ENCODE measurements around the gene DTNA.
"Not testable (repeated sequence)": the region's sequence is repeated elsewhere in the genome, so short reads cannot be mapped to it uniquely, and the experiment has no call there.

DTNA gene

DNA sequence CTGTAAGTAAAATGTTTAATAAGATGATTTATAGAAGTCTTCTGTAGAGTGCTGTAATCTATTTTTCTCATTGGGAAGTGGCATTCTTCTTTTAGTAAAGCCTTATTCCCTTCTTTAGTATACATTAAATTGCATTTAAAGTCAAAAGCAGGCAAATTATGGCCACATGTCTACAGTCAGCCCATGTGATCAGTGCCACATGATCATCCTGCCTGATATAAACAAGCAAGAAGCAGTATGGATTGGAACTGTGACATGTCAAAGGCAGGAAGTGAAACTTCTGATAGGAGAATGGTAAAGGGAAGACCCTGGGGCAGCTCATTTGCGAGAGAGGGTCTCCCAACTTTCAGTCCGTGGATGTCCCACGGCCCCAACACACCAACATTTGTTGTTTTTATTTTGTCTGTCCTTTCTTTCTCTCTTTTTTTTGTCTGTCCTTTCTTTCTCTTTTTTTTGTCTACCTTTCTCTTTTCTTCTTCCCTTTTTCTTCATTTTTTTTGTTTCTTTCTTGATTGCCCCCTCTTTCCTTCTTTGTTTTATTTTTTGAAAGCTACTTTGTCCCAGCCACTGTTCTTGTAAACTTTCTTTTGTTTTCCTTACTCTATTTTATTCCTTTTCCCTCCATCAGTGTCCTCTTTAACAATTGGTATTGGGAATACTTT lies 154.9 kb downstream of the DTNA start:
- DNase-seq = no peak

DNA sequence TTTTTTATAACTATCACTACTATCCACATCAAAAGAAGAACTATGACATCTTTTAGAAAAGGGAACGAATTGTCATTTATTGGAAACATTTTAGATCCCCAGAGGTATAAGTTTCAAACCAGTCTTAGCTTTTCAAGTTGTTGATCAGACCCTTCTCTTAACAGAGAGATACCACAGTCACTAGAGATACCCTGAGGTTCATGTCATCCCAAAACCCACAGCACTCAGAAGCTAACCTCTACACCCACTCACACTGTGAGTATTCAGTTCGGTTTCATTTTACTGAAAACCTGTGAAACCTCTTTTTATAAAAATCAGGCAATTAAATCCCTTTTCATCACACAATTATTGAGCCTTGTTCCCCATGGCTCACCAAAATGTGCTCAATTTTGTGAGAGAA lies 156.2 kb downstream of the DTNA start:
- no peak for DNase-seq

DNA sequence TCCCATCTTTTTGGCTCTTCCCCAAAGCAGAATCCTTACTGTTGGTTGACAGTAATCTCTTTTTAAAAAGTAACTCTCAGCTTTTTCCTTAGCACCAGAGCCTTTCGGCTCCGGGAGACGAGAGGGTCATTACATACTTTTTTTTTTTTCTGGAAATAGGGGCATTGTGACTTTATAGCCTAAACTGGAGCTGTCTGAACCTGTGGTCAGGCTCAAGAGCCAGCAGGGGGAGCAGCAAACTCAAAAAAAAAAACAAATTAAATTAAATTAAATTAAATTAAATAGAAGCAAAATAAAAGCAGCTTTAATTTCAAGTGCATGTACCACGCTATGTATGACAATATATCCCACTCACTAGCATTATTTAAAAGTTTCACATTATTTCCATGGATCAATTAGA lies 156.6 kb downstream of the DTNA start:
- peak; percentile 17 for DNase-seq

DNA sequence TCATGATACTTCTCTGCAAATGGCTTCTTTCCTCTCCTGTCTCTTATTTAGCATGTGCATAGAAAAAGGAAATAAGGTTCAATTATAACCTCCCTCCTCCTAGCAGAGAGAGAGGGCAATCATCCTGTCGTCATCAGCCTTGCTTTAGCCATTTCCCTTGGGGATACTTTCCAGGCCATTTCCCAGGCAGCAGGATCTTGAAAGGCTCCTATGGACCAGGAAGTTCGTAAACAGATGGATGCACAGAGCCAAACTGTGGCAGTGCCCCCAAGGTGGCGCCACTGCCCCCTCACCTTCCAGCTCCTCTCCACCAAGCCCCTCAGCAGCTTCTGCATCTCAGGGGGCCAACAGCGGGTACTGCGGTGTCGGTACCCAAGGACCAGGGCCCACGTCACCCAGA lies 157.4 kb downstream of the DTNA start:
- peak; percentile 25 for DNase-seq

DNA sequence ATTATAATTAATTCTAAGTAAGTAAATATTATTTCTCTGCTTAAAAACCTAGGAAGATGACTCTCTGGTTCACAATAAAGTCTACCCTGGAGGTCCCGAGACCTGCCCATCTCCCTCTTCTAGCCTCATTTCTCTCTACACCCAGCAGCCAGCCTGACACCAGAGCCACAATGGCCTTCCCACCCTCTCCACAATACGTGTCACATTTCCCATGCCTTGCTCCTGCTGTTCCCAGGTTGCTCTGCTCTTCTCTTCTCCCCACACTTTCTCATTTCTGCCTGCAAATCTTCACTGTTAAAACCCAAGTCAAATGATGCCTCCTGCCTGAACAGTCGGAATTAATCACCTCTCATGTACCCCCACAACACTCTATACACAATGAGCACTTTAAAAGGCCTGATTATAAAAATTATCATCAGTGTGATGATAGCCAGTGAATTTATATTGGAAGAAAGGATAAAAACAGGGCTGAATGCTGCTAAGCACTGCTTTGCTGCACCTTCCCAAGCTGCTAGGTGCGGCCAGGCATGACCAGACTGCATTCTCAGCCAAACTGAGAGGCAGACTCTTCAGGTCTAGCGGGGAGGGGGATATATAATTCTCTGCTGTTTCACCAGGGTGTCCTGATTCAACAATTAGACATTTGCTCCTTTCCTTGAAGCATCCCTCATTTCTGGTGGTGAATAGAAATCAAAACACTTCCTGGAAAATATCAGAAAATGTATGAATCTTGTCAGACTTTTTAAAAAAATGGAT lies 160.6 kb downstream of the DTNA start:
- DNase-seq = no peak

DNA sequence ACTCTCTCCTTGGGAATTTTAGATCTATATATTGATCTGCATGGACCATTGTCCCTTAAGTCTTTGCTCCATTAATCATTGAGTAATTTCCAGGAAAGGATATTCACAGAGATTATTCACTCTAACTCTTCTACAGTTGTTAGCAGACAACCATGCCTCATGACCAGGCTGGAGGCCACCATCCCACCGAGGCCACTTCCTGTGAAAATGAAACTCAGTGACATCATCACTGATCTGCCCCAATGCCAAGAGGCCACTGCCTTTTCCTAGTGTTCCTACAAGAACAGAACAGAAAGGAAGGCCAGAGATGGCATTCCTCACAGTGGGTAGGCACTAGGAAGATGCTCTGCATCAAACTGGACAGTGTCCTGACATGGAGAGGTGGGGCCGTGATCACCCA lies 161.3 kb downstream of the DTNA start:
- DNase-seq = peak; percentile 39

DNA sequence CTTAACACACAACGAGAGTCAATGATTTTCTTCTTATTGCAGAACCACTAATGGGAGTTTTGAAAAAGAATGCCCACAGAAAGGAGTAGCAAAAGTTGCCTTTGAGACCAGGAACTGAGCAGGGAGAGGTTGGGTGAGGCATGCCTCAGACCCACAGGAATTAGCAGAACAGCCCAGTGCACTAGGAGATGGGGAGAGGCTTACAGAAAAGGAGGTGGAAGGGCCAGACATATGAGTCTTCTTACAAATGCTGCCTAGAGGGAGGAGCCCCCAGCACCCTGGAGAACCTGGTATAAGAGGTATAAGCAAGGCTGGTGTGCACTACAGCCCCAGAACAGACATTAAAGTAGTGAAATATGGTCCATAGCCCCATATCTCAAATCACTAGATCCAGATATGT lies 162.0 kb downstream of the DTNA start:
- DNase-seq = no peak

DNA sequence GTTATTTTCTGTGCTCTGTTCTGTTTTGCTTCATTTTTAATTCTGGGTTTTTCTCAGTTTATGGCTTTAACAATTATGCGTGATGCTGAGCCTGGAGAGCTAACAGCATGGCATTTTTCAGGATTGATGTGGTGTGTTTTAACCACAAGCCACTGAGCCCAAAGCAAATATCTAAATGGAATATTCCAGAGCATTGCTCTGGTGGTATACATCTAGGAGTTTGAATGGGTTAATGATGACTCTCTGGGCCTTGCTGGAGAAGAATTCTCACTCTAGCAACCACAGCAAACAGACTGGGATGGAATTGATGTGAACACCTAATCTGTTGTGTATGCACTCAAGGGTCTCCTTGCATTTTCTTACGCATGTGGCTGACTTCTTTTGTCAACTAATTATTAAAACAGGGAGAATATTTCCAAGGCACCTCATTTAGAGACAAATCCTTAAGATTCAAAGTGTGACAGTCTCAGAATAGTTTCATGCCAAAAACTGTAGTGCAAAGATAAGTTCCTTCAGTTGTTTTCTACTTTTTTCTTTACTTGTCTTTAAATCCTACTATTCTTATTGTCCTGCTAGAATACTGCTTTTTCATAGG lies 164.0 kb downstream of the DTNA start:
- no peak for DNase-seq

DNA sequence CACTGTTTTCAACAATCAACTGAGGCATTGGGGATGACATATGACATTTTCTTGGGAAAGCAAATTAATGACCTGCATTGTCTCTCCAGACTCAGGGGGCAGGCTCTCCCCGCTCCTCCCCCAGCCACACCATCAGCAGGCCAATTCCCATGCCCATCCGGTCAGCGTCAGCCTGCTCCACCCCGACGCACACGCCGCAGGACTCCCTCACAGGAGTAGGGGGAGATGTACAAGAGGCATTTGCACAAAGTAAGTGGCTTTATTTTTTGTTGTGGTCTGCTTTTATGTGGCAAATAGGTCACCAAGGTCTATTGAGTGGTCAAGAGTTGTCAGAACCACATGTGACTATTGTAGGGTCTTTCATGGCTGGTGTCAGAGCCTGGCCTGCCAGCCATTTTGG lies 165.1 kb downstream of the DTNA start:
- no peak for DNase-seq

DNA sequence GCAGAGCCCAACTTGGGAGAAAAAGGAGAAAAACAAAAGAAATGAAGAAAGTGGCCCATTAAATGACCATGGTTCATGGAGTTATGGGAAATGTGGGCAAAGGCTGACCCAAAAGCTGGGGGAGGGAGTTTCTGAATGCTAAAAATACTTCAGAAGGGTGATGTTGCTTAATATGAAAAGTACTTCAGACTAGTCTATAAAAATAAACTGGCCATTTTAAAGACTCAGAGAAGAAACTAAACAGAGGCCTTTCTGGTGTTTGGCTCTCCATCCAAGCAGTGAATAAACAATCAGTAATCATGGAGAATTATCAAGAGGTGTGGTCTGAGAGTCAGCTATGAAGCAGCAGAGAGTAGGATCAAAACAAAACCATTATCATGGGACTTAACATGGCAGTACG lies 170.3 kb downstream of the DTNA start:
- DNase-seq = no peak

DNA sequence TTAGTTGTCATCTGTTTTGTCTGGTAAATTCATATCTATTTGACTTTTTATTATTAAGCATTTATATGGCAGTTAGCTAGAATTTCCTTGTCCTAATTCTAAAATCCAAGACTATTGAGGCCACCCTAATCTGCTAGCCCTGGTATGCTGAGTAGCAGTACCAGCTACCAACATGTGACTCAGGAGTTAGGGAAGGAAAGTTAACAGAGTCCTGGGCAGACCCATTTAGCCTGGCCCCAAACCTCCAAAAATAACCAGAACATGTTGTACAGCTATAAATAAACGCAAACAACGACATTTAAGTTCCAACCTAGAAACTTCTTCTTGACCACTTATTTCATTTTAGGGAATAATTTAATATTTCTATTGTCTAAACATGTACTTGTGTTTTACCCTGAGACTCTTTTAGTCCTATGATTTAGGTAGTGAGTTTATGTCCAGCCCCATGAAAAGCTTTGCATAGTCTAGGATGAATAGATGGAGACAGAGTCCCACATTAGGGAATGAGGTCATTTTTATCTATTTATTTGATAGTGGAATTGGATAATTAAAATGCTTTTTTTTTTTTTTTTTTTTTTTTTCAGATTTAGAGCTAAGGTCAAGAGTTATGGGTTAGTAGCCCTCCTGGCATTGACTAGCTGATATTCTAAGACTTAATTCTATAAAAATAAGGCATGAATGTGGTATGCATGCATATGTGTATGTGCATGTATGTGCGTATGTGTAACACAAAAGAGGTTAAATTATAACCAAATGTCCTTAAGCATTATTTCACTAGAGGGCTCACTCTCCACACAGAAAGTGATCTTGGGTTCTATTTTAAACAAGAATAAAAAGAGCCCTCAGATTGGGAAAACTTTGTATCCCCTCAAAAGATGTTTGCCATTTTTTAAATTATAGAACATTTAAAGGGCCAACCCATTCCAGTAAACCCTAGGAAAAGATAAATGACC lies 171.1 kb downstream of the DTNA start:
- peak; percentile 7 for DNase-seq

DNA sequence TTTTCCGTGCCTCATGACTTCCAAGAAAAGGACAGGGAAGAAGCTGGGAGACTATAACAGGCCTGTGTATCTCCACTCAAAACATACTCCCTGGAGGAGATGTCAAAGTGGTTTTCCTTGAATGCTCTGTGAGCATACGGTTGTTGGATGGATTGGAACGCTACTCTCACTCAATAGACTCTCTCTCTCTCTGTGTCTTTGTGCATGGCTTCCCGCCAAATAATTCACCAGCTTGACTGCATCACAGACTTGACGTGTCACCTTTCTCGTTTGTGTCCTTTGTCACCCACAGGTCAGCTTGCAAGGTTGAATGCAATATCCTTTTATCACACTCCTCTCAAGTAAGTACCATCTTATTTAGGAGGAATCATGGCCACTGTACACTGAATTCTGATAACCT lies 174.3 kb downstream of the DTNA start:
- no peak for DNase-seq

DNA sequence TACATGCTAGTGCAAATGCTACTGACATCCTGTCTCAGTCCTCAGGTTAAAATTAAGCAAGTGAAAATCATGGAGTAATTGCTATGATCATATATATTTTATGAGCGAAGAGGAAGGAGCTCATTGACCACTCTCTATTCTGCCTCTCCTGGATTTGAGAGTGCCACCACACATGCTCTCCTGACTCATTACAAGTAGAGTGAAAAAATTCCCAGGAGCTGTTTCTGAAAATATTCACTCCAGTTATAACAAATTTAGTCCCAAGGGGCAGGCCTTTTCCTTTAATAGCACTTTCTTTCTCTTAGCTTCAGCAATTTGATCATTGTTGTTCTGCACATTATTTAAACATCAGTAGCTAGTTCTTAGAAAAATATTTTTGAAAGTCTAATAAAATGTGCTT lies 176.1 kb downstream of the DTNA start:
- no peak for DNase-seq

DNA sequence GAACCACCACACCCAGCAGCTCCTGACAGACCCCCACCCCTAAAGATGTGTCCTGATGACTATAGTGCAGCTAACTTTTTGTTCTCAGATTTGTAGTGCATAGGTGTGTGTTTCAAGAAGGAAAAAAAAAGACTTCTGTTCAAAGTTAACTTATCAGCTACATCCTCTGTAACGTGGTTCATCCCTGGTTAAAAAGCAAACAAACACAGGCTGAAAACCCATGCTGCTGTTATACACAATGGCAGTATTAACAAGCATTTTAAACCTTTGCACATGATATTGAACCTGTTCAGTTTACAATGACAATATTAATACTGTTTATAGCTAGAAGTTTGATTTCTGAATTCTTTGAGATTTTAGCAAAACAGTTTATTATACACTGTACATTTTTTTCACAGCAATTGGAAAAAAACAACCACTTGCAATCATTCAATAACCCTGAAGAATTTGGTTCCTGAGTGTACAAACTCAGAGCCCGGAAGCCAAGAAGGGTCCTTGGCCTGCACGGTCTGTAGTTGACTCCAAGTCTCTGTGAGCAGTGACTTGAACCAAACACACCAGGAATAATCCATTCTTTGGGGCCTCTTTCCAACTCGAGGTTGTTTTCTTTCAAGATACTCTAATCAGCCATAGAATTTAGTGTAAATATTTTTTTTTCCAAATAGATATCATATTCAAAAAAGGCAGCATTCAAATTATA lies 177.9 kb downstream of the DTNA start:
- DNase-seq = no peak

DNA sequence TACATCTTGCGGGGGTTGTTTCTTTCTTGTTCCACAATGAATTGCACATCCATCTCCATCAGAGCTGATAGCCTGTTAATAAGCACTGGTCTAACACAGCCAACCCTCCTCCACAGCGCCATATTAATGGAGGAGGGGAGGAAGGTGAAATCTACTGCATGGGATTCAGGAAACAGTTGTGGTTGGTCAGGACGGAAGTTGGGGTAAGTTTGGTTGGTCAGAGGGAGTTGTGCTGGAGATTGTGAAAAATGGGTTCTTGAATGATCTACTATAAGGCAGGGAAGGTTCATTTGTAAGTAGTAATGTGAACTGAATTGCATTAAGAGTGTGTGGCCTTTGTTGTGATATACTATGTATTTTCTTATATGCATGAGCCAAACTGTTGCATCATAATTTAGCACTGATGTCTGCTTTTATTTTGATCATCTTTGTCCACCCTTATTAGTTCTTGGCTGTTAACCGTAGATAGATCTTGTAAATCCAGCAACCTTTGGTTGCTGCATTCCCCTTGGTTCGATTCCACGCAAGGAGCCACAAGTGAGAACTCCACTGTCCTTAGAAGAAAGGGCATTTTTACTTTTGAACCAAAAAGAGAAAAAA lies 180.5 kb downstream of the DTNA start:
- no peak for DNase-seq

DNA sequence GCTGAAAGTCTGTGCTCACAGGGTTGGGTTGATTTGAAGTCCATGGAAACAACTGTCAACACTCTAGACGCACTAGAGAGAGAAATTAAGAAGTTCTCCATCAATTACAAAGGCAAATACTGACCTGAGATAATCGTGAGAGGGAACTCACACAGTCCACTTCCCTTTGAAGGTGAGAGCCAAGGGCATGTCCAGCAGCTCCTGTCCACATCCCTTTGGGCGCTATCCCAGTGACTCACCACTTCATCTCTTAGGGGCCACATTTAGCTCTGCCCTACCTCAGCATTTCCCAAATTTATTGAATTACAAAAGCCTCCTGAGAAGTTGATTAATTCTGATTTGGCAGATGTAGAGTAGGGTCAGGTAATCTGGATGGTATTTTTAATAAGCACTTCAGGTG lies 182.3 kb downstream of the DTNA start:
- DNase-seq = no peak

DNA sequence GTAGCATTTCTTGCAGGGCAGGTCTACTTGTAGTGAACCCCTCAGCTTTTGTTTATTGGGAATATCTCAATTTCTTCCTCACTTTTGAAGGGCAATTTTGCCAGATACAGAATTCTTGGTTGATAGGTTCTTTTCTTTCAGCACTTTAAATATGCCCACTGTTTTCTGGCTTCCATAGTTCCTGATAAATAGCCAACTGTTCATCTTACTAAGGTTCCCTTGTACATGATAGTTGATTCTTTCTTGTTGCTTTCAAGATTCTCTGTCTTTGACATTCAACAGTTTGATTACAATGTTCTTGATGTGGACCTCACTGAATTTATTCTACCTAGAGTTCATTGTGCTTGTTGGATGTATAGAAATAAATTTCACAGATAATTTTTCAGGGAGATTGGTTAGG lies 183.1 kb downstream of the DTNA start:
- DNase-seq = no peak

DNA sequence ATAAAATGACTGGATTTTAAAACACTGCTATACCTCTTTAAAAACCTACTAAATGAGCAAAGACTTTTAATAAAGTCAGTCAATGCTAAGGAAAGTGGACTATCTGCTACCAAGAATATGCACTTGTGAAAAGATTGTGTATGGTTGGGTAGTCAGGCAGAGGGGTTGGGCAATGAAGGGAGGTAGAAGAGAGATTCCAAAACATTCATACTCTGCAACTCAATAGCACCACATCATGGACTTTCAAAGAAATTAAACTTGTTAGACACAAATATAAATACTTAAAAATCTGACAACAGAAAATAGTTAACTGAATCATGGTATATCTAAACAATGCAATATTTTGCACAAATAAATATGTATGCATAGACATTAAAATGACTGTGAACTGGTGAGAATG lies 191.2 kb downstream of the DTNA start:
- no peak for DNase-seq

DNA sequence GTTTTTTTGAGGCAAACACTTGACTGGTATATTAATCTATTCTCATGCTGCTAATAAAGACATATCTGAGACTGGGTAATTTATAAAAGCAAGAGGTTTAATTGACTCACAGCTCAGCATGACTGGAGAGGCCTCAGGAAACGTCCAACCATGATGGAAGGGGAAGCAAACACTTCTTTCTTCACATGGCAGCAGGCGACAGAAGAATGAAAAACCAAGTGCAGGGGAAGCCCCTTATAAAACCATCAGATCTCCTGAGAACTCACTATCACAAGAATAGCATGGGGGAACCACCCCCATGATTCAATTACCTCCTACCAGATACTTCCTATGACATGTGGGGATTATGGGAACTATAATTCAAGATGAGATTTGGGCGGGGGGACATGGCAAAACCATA lies 194.9 kb downstream of the DTNA start:
- DNase-seq = no peak

DNA sequence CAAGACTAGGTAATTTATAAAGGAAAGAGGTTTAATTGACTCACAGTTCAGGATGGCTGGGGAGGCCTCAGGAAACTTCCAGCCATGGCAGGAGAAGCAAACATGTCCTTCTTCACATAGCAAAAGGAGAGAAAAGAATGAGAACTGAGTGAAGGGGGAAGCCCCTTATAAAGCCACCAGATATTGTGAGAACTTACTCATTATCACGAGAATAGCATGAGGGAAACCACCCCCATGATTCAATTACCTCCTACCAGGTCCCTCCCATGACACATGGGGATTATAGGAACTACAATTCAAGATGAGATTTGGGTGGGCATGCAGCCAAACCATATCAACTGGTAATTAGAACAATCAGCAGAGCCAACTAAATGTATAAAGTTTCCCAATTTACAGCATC lies 196.9 kb downstream of the DTNA start:
- DNase-seq = not testable (repeated sequence)

DNA sequence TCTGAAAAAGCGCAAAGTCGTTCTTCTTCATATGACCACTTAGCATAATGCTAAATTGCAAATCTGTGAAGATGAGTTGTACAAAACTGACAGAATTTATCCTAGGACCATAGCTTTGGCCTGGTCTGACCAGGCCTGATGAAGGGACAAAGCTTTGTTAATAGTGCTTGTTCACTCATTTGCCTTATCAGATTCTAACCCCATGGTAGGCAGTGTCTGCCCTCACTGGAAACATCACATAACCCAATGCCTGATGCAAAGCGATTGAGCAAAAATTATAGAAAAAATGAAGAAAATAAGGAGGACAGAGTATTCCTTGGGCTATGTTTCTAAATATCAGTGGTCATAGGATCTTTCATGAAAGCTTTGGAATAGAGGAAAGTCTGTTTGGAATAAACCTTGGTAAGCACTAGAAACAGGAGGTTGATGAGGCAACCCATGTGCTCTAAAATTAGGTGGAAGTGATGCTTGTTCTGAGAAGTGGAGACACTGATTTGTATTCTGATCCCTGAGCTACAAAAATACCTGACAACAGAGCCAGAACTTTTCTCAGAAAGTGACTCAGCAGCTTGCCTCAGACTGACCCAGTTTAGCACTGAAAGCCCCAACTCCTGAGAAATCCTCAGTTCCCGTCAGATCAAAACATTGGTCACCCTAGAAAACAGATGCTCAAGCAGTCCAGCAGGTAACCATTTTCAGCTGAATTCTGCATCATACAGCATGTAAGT lies 199.7 kb downstream of the DTNA start:
- no peak for DNase-seq

DNA sequence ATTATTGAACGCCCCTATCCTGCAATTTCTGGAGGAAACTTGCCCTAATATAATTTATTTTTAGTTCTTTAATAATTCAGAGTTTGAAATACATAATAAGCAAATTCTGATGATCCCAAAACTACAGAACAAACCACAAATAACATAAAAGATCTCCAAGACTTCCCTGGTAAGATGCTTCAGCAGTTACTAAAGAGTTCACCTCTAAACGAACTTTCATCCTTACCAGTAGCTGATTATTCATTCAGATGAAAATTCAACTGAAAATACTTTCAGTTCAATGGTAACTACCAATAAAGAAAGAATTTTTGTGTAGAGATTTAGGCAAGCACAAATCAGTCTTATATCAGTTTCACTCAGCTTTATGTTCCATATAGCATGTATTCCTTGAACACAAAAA lies 201.0 kb downstream of the DTNA start:
- DNase-seq = no peak

Data from EL (cell line).